GM19240 (cell line): Measurements from ENCODE around the gene CRB2.

Experiments used
- DNase-seq: peaks from one replicate; pipeline ENCODE4 v3.0.0; 2011; ENCODE audit warnings: low spot score; ENCODE audit not compliant: insufficient read length

CRB2 gene

DNA sequence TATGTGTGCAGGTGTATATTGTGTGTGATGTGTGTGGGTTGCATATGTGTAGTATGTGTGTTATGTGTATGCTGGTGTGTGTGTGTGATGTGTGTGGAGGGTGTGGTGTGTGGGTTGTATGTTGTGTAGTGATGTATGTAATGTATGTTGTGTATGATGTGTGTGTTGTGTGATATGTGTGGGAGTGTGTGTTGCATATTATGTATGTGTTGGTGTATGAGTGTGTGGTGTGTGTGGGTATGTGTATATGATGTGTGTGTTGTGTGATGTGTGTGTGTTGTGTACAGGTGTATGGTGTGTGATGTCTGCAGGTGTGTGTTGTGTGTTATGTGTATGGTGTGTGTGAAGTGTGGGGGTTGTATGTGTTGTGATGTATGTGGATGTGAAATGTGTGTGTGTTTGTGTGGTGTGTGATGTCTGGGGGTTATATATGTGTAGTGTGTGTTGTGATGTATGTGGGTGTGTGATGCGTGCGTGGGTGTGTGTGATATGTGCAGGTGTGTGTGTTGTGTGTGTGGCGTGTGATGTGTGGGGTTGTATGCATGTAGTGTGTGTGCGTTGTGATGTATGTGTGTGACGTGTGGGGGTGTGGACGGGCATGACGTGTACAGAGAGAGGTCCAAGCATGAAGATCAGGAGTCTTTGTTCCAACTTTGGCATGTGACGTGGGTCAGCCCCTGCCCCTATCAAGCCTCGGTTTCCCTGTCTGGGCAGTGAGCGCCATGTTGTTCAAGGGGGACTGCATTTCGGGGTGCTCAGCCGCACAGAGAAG lies 8.5 kb upstream of the CRB2 start:
- DNase-seq: no peak

GRCh38 chr9:123348317-123348992 lies 7.5 kb upstream of the CRB2 start:
- DNase-seq: no peak

DNA sequence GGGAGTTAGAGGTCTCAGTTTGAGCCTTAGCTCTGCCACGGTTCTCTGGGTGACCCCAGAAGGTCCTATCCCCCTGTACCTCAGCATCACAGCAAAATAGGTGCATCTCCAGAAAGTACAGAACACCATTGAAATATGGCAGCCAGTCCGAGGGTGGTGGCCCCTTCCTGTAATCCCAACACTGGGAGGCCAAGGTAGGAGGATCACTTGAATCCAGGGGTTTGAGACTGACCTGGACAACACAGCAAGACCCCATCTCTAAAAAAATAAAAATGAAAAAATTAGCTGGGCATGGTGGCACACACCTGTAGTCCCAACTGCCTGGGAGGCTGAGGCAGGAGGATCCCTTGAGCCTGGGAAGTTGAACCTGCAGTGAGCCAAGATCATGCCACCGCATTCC lies 7.0 kb upstream of the CRB2 start:
- DNase-seq: no peak

- DNase-seq: peak; percentile 95
Measured at GRCh38 chr9:123349691-123350480, 6.1 kb upstream of the CRB2 start.

DNA sequence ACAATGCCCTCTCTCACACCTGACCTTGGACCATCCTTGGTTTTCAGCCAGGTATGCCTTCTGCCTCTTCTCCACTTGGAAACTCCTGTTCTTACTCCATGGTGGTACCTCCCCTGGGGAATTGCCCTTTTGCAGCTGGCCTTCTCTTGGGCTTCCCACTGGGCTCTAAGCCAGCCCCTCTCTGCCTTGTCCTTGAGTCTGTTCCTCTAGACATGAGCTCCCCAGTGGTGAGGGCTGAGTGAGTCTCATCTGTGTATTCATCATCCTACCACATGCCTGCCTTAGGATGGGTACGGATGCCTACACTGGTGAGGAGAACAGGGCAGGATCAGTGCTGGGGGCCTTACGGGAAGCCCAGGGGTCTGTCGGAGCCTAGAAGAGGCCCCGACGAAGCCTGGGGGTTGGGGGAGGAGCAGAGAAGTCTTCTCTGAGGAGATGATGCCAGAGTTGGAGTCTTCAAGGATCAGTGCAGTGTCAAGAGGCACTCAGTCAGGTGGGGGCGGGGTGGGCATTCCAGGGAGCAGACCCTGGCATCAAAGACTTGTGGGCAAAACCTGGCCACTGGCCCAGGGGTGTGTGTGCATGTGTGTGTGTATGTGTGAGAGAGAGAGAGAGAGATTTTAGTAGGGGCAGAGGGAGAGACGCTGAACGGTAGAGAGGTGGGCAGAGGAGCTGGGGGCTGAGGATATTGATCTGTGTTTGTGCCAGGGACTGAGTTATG lies 5.2 kb upstream of the CRB2 start:
- no peak for DNase-seq

- DNase-seq: peak; percentile 0
Measured at GRCh38 chr9:123353041-123353440, 3.0 kb upstream of the CRB2 start.

DNA sequence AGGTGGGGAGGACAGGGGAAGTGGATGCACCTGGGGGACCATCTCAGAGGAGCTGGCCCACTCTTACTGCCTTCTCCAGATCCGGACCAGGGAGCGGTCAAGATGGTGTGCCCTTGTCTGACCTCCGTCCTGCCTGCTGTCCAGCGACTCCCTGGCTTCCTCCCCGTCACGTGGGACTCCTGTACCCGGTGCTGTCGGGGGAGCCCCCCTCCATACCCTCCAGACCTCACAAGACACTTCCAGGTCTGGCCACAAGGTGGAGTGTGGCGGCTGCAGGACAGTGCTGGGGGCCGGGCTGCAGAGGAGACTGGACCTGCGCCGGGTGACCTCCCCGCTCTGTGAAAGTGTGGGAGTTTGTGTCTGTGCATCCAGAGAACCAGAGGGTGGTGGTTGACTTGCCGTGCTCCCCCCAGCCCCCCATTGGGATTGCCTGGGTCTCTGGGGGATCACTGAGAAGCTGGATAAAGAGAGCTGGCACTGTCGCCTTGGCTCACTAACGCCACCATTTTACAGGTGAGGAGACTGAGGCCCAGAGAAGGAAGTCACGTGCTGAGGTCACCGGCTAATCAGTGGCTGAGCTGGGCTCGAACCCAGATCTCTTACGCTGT lies 1.9 kb upstream of the CRB2 start:
- DNase-seq: peak; percentile 73

DNA sequence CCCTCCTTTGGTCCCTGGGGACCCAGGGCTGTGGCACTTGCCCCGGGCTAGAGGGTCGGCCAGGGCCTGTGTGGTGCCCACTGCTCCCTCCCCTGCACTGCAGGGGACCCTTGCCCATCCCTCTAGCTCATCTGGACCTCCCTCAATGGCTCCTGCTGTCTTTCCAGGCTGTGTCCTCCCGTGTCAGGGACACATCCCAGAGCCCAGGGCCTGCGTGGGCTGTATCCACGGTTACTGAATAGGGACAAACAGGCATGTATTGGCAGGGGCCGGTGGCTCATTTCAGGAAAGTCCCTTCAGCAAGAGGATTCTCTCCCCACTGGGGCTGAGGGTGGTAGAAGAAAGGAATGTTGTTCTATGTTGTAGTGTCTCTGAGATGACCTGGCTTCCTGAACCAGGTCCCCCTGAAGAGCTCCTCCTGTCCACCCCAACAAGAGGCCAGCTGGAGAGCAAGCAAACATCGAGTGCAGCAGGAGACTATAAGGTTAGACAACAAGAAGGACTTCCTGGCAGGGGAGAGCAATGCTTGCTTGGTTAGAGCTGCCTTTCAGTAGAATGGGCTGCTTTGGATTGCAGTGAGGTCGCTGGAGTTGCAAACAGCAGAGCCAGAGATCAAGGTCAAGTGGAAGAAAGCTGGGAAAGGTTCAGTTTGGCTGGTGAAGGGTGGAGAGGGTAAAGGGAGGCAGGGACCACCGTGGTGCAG lies 1.0 kb upstream of the CRB2 start:
- no peak for DNase-seq

DNA sequence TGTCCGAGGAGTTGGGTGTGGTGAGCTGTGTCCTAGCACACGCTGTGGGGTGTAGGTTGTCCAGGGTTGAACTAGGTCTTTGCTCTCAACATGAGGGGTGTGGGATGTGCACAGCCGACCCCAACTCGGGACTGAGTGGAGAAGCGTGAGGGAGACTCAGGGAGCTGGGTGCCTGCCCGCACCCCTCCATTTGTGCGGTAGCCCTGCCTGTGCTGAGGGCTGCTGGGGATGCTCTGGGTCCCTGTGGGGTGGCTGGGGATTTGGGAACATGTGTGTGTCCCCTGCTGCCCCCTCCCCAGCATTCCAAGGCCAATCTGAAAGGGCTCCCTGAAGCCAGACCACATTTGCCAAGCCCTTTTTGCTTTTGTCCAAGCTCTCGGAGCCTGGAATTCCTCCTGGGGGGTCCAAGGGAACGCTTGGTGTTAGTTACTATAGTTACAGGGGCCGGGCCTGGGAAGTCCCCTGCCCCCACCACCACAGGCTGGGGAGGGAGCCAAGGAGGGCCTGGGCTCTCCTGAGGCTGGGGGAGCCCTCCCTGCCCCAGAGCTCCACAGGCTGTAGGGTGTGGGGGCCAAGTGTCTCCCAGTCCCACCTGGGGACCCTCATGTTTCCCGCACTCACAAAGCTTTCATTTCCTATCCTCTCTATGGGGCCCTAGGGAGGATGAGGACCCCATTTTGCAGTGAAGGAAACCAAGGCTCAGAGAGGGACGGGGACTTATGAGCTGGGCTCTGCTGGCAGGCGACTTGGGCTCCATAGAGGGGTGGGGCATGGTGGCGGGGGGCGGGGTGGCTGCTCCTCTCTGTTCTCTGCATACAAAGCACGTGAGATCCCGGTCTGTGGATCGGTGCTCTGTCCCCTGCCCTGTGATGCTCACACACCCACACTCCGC lies 1.1 kb downstream of the CRB2 start:
- no peak for DNase-seq

DNA sequence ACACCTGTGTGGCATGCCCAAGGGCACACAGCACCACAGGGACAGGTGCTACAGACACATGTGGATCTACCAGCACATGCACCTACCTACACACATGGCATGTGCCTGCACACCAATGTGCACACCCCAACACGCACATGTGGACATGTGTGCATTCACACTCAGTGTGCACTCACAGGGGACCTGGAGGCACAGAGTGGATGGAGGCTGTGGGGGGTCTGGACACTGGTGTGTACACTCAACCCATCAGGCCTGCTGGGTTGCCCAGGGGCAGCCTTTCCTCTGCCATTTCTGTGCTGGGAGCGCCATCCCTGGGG lies 1.7 kb downstream of the CRB2 start:
- no peak for DNase-seq

DNA sequence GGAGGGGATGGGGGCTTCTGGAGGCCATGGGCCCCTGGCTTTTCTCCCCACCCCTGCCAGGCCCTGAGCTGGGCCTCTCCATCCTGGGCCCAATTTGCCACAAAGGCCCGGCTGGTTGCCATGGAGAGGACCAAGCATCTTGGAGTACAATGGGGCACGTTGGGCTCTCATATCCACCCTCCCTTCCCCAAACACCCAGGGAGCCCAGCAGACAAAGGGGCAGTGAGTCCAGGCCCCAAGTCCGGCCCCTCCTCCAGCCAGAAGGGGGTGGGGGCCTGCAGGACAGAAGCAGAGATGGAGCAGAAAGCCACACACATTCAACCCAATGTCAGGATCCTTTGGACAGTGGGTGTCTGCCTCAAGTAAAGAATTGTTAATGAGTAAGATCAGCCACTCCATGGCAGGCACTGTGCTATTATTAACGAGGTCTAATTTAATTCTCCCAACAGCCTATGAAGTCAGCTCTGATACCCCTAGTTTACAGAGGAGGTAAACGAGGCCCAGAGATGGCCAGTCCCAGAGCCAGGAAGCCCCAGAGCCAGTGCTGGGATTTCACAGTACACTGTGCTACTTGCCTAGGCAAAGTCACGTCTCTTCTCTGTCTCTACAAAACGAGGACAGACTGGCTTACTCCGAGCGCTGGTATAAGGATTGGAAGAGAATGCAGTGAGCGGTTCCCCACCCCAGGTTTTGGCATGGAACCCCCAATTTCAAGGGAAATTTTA lies 2.3 kb downstream of the CRB2 start:
- no peak for DNase-seq

GRCh38 chr9:123359106-123359505 lies 3.1 kb downstream of the CRB2 start:
- DNase-seq: no peak

DNA sequence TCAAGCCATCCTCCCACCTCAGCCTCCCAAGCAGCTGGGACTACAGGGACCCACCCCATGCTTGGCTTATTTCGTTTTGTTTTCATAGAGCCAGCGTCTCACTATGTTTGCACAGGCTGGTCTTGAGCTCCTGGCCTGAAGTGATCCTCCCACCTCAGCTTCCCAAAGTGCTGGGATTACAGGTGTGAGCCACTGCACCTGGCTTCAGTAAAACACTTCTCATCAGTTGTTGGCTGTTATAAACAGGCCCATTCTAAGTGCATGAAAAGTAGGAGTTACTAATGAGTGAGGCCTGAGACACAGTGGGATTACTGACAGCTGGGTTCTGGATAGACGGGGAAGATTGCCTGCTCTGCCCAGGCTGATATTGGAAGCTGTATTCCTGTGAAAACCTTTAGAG lies 3.5 kb downstream of the CRB2 start:
- no peak for DNase-seq

DNA sequence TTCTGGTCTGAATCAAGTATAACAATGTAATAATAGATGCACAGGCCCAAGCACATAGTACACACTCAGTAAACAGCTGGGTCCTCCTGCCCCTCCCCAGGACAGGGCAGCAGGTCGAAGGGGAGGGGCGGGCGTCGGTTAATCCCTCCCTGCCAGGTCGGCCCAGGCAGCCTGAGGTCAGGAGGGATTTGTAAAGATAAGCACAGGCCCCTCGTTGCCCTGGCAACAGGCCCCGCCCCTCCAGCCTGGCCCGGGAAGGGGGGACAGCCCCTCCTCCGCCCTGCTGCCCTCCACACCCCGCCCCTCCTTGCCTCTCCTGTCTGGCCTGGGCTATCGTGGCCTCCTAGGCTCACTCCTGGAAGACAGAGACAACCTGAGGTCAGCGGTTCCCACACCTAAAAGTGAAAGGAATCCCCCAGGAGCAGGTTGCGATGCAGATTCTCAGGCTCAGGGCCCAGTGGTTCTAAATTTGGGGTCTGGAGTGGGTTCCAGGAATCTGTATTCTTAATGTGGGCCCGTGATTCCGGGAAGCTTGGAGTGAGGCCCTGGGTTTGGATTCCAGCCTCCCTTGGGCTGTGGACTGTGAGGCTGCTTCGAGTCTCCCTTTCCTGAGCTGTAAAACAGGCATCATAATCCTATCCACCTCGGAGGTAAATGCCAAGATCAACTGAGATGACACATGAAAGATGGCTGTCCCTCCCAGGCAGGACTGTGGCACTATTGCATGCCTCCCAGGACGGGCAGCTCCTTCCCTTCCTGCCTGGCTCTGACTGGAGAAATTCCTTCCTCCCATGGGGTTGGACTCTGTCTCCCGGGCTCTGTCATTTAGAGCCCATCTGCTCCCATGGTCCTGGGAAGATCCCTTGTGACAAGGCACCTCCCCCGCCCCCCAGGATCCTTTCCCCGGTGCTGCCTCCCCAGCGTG lies 4.4 kb downstream of the CRB2 start:
- no peak for DNase-seq

DNA sequence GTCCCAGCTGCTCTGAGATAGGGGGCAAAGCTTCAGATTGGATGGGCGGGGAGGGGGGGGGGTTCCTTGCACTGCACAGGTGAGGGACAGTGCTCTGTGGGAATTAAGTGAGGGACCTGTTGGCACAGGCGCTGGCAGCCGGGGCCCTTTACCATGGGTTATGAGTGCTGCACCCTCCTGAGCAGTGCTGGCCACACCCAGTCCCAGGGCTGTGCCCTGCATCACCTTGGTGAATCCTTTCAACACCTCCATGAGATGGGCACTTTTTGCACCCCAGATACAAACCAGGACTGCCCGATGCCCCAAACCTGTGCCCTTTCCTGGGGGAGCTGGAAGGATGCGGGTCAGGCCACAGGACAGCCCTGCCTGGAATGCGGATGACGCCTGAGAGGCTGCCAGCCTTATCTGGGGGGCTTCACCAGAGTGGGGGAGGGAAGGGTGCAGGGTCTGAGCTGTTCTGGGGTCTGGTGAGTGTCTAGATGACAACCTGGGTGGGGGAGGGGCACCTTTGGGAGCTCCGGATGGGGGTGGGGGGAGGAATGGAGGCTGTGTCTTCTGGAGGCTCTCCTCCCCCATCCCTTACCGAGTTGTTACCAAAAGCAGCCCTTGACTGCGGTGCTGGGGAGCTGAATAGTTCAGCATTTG lies 5.2 kb downstream of the CRB2 start:
- DNase-seq: no peak

GRCh38 chr9:123361731-123362510 lies 5.9 kb downstream of the CRB2 start:
- no peak for DNase-seq

GRCh38 chr9:123362856-123363255 lies 6.9 kb downstream of the CRB2 start:
- no peak for DNase-seq
